Astrocyte (in vitro differentiated cells and primary cell): ENCODE data around the gene NOTCH4. TPM values are rescaled to one million over a fixed set of nuclear protein-coding genes. Genes with fewer than 3 reads are reported as not detected.
A peak's percentile ranks its signal among the peaks of the same experiment; 100 is the strongest.

Experiments
- DNase-seq: peaks from one replicate; pipeline ENCODE4 v3.0.0-alpha.2; 2010; ENCODE audit warnings: low read depth
- FAIRE-seq: peaks from 2 replicates; lab custom pipeline; 2011; peaks lifted over from hg19 to GRCh38; lab: Jason Lieb, UNC
- H2AFZ ChIP-seq: 2 replicates; pipeline ENCODE4 v1.6.0; 2012; ENCODE audit warnings: low read depth, low read length, inconsistent platforms
- H3K27ac ChIP-seq: 2 replicates; pipeline ENCODE4 v1.5.1; 2011; ENCODE audit warnings: low read depth, low read length, inconsistent platforms
- H3K27me3 ChIP-seq: 2 replicates; pipeline ENCODE4 v1.6.0; 2011; ENCODE audit warnings: low read length, inconsistent platforms; ENCODE audit not compliant: insufficient read depth
- H3K36me3 ChIP-seq: 2 replicates; pipeline ENCODE4 v1.5.1; 2011; ENCODE audit warnings: low read length, inconsistent platforms; ENCODE audit not compliant: insufficient read depth
- H3K4me1 ChIP-seq: 2 replicates; pipeline ENCODE4 v1.5.1; 2011; ENCODE audit warnings: low read length, inconsistent platforms; ENCODE audit not compliant: insufficient read depth
- H3K4me2 ChIP-seq: 2 replicates; pipeline ENCODE4 v1.6.0; 2012; ENCODE audit warnings: low read length, inconsistent platforms
- H3K4me3 ChIP-seq: 2 replicates; pipeline ENCODE4 v1.5.1; 2011; ENCODE audit warnings: low read depth, mild to moderate bottlenecking, low read length, inconsistent platforms; ENCODE audit not compliant: insufficient read depth
- H3K79me2 ChIP-seq: 2 replicates; pipeline ENCODE4 v1.6.0; 2012; ENCODE audit warnings: mild to moderate bottlenecking, low read length, inconsistent platforms; ENCODE audit not compliant: insufficient read depth
- H3K9ac ChIP-seq: 2 replicates; pipeline ENCODE4 v1.6.0; 2012; ENCODE audit warnings: mild to moderate bottlenecking, low read length, inconsistent platforms
- H3K9me3 ChIP-seq: 2 replicates; pipeline ENCODE4 v1.5.1; 2012; ENCODE audit warnings: low read depth, mild to moderate bottlenecking, low read length, inconsistent platforms; ENCODE audit not compliant: insufficient read depth
- H4K20me1 ChIP-seq: 2 replicates; pipeline ENCODE4 v1.6.0; 2012; ENCODE audit warnings: low read length, inconsistent platforms; ENCODE audit not compliant: insufficient read depth
- H3K27ac Mint-ChIP-seq: one replicate; pipeline ENCODE4 v1.8.0; 2021; ENCODE audit warnings: mild to moderate bottlenecking, mixed read lengths; ENCODE audit not compliant: unreplicated experiment
- H3K27me3 Mint-ChIP-seq: one replicate; pipeline ENCODE4 v1.8.0; 2021; ENCODE audit warnings: low read depth, mixed read lengths; ENCODE audit not compliant: unreplicated experiment
- H3K36me3 Mint-ChIP-seq: one replicate; pipeline ENCODE4 v1.8.0; 2021; ENCODE audit warnings: low read depth, mixed read lengths; ENCODE audit not compliant: unreplicated experiment
- H3K4me1 Mint-ChIP-seq: one replicate; pipeline ENCODE4 v1.8.0; 2021; ENCODE audit warnings: low read depth, mixed read lengths; ENCODE audit not compliant: unreplicated experiment
- H3K4me3 Mint-ChIP-seq: one replicate; pipeline ENCODE4 v1.8.0; 2021; ENCODE audit warnings: mild to moderate bottlenecking, moderate library complexity, mixed read lengths; ENCODE audit not compliant: unreplicated experiment
- H3K9me3 Mint-ChIP-seq: one replicate; pipeline ENCODE4 v1.8.0; 2021; ENCODE audit warnings: mild to moderate bottlenecking, mixed read lengths; ENCODE audit not compliant: unreplicated experiment
- EZH2 ChIP-seq: IDR thresholded peaks from 2 replicates; pipeline ENCODE4 v1.6.1; 2012; ENCODE audit warnings: mild to moderate bottlenecking, low read length, inconsistent platforms; ENCODE audit not compliant: insufficient read depth
- total RNA-seq: library from RNA; stranded (reverse); gene quantifications from 2 replicates; pipeline ENCODE4 v1.2.1, GENCODE V29; 2021
- TF ChIP-seq, protein P1 (sequence below): IDR thresholded peaks from 2 replicates; pipeline ENCODE4 v1.5.1; 2011; ENCODE audit warnings: low read depth, mild to moderate bottlenecking, inconsistent platforms, low read length, moderate library complexity; ENCODE audit not compliant: insufficient read depth

Gene NOTCH4
- total RNA-seq, 1 donor from 2014 or later = 0.57 TPM

DNA sequence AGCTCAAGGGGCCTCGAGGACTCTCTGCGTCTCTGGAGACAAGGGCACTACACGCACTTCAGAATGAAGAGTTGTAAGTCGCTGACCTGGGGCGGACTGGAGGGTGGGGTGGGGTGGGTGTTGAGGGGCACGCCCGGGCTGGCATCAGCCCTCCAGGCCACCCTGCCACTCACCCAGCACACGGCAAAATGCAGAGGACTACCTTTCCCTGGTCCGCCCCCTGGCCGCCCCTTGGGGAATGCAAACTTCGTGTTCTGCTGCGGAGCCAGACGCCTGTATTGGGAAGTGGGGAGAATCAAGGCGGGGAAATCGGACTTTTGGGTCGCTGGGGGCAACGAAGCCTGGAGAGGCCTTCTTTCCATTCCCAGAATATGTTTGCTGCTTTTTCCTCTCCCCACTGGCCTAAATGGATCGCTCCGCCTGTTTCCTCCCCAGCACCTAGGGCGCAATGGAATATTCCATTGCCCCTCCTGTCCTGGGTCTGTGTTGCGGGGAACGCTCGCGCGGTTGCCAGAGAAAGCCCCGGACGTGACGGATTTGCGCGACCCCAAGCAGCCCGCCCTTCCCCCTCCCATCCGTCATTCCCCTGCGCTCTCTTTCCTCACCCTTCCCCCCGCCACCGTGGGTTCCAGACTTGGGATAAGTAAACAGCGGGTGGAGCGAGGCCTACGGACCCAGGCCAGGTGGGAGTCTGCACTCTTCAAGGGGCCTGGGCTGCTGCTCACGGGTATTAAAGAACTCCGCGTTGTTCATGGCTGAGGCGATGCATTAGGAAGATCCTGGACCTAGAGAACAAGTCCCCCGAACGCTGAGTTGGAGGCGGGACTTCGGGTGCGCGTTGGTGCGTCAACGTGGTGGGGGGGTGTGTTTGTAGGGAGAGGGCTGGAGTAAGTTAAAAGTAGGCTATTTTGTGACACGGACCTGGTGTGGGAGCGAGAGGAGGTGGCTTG lies 70.0 kb downstream of the NOTCH4 start, which contains the start of gene PPT2:
PPT2 (plus strand) TSS at position 578 of the 950 bp plus-strand sequence. CDS start 454 bp downstream, outside the sequence.
- H3K4me2 ChIP-seq = peak within 1 kb of the TSS; percentile 92
- peak within 1 kb of the TSS; percentile 88 for H3K4me3 ChIP-seq
- peak within 1 kb of the TSS; percentile 76 for H2AFZ ChIP-seq
- H3K4me1 Mint-ChIP-seq = peaks cover 19% of the 10 kb centered on the region
- H3K27me3 ChIP-seq = peaks cover 13% of the 10 kb centered on the region
- H4K20me1 ChIP-seq = peaks cover 9% of the 10 kb centered on the region
- peaks cover 11% of the 10 kb centered on the region for H3K36me3 ChIP-seq
- peaks cover 13% of the 10 kb centered on the region for H3K36me3 Mint-ChIP-seq
- H3K4me1 ChIP-seq = peaks cover 24% of the 10 kb centered on the region
- H3K9me3 ChIP-seq = no peaks in the 10 kb centered on the region
- peak within 1 kb of the TSS; percentile 95 for H3K27ac Mint-ChIP-seq
- peak within 1 kb of the TSS; percentile 98 for H3K4me3 Mint-ChIP-seq
- peaks cover 19% of the 10 kb centered on the region for H3K27me3 Mint-ChIP-seq
- peaks cover 3% of the 10 kb centered on the region for H3K9me3 Mint-ChIP-seq
- no peak for TF ChIP-seq EZH2
- TF ChIP-seq, protein P1, sequence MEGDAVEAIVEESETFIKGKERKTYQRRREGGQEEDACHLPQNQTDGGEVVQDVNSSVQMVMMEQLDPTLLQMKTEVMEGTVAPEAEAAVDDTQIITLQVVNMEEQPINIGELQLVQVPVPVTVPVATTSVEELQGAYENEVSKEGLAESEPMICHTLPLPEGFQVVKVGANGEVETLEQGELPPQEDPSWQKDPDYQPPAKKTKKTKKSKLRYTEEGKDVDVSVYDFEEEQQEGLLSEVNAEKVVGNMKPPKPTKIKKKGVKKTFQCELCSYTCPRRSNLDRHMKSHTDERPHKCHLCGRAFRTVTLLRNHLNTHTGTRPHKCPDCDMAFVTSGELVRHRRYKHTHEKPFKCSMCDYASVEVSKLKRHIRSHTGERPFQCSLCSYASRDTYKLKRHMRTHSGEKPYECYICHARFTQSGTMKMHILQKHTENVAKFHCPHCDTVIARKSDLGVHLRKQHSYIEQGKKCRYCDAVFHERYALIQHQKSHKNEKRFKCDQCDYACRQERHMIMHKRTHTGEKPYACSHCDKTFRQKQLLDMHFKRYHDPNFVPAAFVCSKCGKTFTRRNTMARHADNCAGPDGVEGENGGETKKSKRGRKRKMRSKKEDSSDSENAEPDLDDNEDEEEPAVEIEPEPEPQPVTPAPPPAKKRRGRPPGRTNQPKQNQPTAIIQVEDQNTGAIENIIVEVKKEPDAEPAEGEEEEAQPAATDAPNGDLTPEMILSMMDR = no peak
- H3K9ac ChIP-seq = peak within 1 kb of the TSS; percentile 86
- peaks cover 17% of the 10 kb centered on the region for H3K79me2 ChIP-seq
- DNase-seq (peak; percentile 87), FAIRE-seq (no peak)
- H3K27ac ChIP-seq = peak within 1 kb of the TSS; percentile 82

DNA sequence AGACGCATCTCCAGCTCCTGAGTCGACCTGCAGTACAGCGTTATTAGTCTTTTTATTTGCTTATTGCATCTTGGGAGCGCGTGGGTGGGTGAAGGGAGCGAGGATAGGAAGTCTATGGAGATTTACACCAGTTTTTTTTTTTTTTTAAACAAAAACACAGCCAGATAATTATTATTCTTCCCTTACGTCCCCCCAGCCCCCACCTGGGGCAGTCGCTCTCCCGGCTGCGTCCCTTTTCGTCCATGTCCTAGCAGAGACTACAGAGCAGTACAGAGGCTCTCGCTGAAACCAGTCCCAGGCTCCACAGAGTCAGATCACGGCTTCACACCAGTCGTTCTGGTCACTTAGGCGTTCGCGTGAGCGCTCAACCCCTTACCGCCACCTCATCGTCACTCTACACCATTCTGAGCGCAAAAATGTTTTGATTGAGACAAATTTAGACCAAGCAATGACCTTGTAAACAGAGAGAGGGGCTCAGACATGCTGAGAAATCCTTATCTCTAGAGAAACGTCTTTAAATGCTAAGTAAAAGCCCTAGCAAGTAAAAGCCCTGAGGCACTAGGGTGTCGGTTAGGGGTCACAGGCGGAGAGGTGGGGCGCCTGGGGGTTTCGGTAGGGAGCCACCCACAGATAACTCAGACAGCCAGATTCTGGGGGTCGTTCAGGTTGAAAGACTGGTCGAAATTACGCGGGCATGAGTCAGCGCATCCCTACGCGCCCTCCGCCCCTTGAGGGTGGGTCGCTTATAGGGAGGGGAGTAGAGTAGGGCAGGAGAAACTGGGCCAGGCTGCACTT lies 70.9 kb downstream of the NOTCH4 start:
- Histone ChIP-seq H3K4me2 (peak overlapping the region; percentile 92), H3K4me1 (peaks cover 24% of the 10 kb centered on the region), H3K9ac (peak overlapping the region; percentile 86), H3K4me3 (peak overlapping the region; percentile 88), H3K79me2 (peaks cover 17% of the 10 kb centered on the region), H3K36me3 (peaks cover 4% of the 10 kb centered on the region), H3K27ac (peak overlapping the region; percentile 82), H4K20me1 (peaks cover 9% of the 10 kb centered on the region), H3K9me3 (no peaks in the 10 kb centered on the region), H3K27me3 (peaks cover 21% of the 10 kb centered on the region), H2AFZ (peak overlapping the region; percentile 76)
- Mint-ChIP-seq H3K4me1 (peaks cover 19% of the 10 kb centered on the region), H3K27me3 (peaks cover 27% of the 10 kb centered on the region), H3K36me3 (peaks cover 16% of the 10 kb centered on the region), H3K27ac (peak overlapping the region; percentile 95), H3K4me3 (peak overlapping the region; percentile 98), H3K9me3 (peaks cover 8% of the 10 kb centered on the region)
- DNase-seq (peak; percentile 33), FAIRE-seq (no peak)
- TF ChIP-seq, protein P1 = no peak
- TF ChIP-seq EZH2 = no peak
